HepG2 (cell line): Measurements from ENCODE around the gene FMNL2. TPM values are rescaled to one million over a fixed set of nuclear protein-coding genes. Genes with fewer than 3 reads are reported as not detected.

Source experiments
- ATAC-seq: fragments of 200-7000 bp; cut with Tn5 transposase; 3 replicates; pipeline ENCODE4 v1.9.1; 2020; ENCODE audit warnings: mild to moderate bottlenecking, moderate library complexity
- BruUV-seq: library from RNA; stranded (reverse); fragments of 400-500 nt; replicated peaks from 2 replicates; lab custom pipeline; 2021; lab: Mats Ljungman, UMichigan
- CTCF ChIA-PET: fragments of 300-600 bp; formaldehyde crosslinking; extraction: SDS; loops from one replicate; lab custom pipeline; 2021; ENCODE audit warnings: low total read pairs, inconsistent platforms, low intra/inter-chr PET ratio; lab: Yijun Ruan, JAX
- POLR2A ChIA-PET: fragments of 350-600 bp; sonication (Branson Sonifier 250); formaldehyde crosslinking; loops from one replicate; lab custom pipeline; 2020; ENCODE audit warnings: antibody characterized with exemption, inconsistent platforms; lab: Yijun Ruan, JAX
- DNase-seq: peaks from one replicate; pipeline ENCODE4 v3.0.0-alpha.2; 2015; ENCODE audit warnings: low spot score
- FAIRE-seq: peaks from 3 replicates; lab custom pipeline; 2011; peaks lifted over from hg19 to GRCh38; lab: Jason Lieb, UNC
- H2AFZ ChIP-seq: one replicate; pipeline ENCODE4 v1.6.1; 2011; ENCODE audit warnings: low read length, inconsistent platforms
- H3K27ac ChIP-seq: fragments of 300-600 bp; 3 replicates; pipeline ENCODE4 v1.8.0; 2011; ENCODE audit warnings: mixed run types, mild to moderate bottlenecking, mixed read lengths, low read length, inconsistent platforms; ENCODE audit not compliant: insufficient read depth; ENCODE audit errors: extremely low read length
- H3K27me3 ChIP-seq, 2 experiments: fragments of 200-600 bp in 1 of 2; 2 replicates in 1 of 2; 3 replicates in 1 of 2; pipeline versions ENCODE4 v1.6.0 to v1.8.0; 2011; ENCODE audit warnings: low read length in 2 of 2, mild to moderate bottlenecking in 2 of 2, moderate library complexity in 2 of 2, inconsistent platforms in 1 of 2; ENCODE audit not compliant: insufficient read depth in 2 of 2, control insufficient read depth in 1 of 2
- H3K36me3 ChIP-seq, 2 experiments: fragments of 200-600 bp in 1 of 2; replicated peaks in 1 of 2; 2 replicates in 1 of 2; 3 replicates in 1 of 2; pipeline versions ENCODE4 v1.5.1 to v1.8.0; 2011; ENCODE audit warnings: low read length in 2 of 2, inconsistent platforms in 1 of 2; ENCODE audit not compliant: insufficient read depth in 2 of 2, control insufficient read depth in 1 of 2
- H3K4me1 ChIP-seq: 2 replicates; pipeline ENCODE4 v1.5.1; 2012; ENCODE audit warnings: low read length, inconsistent platforms; ENCODE audit not compliant: insufficient read depth
- H3K4me2 ChIP-seq: 2 replicates; pipeline ENCODE4 v1.6.0; 2011; ENCODE audit warnings: low read depth, low read length, inconsistent platforms
- H3K4me3 ChIP-seq, 3 experiments: fragments of 200-600 bp in 1 of 3; sonication (generic), shearing (Covaris generic) in 1 of 3; replicated peaks in 1 of 3; 2 replicates each; pipeline ENCODE4 v1.5.1; 2011 to 2016; ENCODE audit warnings: low read length in 3 of 3, inconsistent platforms in 2 of 3, low read depth in 2 of 3, mild to moderate bottlenecking in 2 of 3, control low read depth in 1 of 3, mixed read lengths in 1 of 3; ENCODE audit not compliant: insufficient read depth in 1 of 3
- H3K79me2 ChIP-seq: one replicate; pipeline ENCODE4 v1.6.1; 2011; ENCODE audit warnings: low read length, inconsistent platforms; ENCODE audit not compliant: insufficient read depth
- H3K9ac ChIP-seq: 2 replicates; pipeline ENCODE4 v1.6.0; 2011; ENCODE audit warnings: mild to moderate bottlenecking, low read depth, low read length, inconsistent platforms; ENCODE audit not compliant: insufficient read depth
- H3K9me3 ChIP-seq: 2 replicates; pipeline ENCODE4 v1.5.1; 2012; ENCODE audit warnings: mild to moderate bottlenecking, low read length
- H4K20me1 ChIP-seq: 2 replicates; pipeline ENCODE4 v1.6.0; 2011; ENCODE audit warnings: inconsistent platforms, mild to moderate bottlenecking, low read length, moderate library complexity; ENCODE audit not compliant: insufficient read depth
- ARID2 ChIP-seq: sonication (generic); formaldehyde crosslinking; IDR thresholded peaks from 2 replicates; pipeline ENCODE4 v1.8.1; 2022; ENCODE audit warnings: mild to moderate bottlenecking, missing genetic modification reagents, borderline replicate concordance
- KAT2B ChIP-seq: fragments of 150-350 bp; IDR thresholded peaks from 2 replicates; pipeline ENCODE4 v1.6.1; 2014; ENCODE audit warnings: low read depth, low read length, borderline replicate concordance
- ZNF451 ChIP-seq: sonication (generic); formaldehyde crosslinking; IDR thresholded peaks from 2 replicates; pipeline ENCODE4 v1.5.0; 2020; ENCODE audit warnings: mild to moderate bottlenecking, missing genetic modification reagents
- ZNF558 ChIP-seq: sonication (generic); formaldehyde crosslinking; IDR thresholded peaks from 2 replicates; pipeline ENCODE4 v1.9.0; 2022; ENCODE audit warnings: mild to moderate bottlenecking, missing genetic modification reagents, borderline replicate concordance
- ZNF597 ChIP-seq: sonication (generic); formaldehyde crosslinking; IDR thresholded peaks from 2 replicates; pipeline ENCODE4 v1.5.0; 2020; ENCODE audit warnings: missing genetic modification reagents
- ZNF780A ChIP-seq: sonication (generic); formaldehyde crosslinking; IDR thresholded peaks from 2 replicates; pipeline ENCODE4 v1.8.0; 2022; ENCODE audit warnings: mild to moderate bottlenecking, missing genetic modification reagents, moderate library complexity
- WGBS: methylation state at CpG from one replicate; pipeline ENCODE4 v1.1.6; 2017; ENCODE audit warnings: low lambda C conversion rate; 5-methylcytosine and 5-hydroxymethylcytosine counted together
- in situ Hi-C: cut with HindIII; loops from 2 replicates; pipeline ENCODE4 v1.10.0; 2017; ENCODE audit warnings: low pct_unique_long_range_greater_than_20kb; ENCODE audit not compliant: extremely low pct_ligation_motif_present
- intact Hi-C: fragments of 100-400 bp; cut with micrococcal nuclease; formaldehyde crosslinking; loops from one replicate; pipeline ENCODE4 v1.10.0; 2022; ENCODE audit not compliant: unreplicated experiment
- polyA plus RNA-seq, 8 experiments: library from polyadenylated mRNA; depleted of rRNA in 3 of 8; stranded (reverse) in 7 of 8; unstranded in 1 of 8; fragments of >200 nt; fragmentation: Illumina TruSeq in 4 of 8; extraction: Trizol in 4 of 8; gene quantifications; 2 replicates each; pipeline versions ENCODE4 v1.2.1 to v1.2.3, GENCODE V29; 2011 to 2016; ENCODE audit warnings: low read depth in 4 of 8, missing spikeins in 1 of 8, mixed read lengths in 1 of 8; ENCODE audit not compliant: insufficient read depth in 1 of 8
- total RNA-seq, 5 experiments: library from RNA; depleted of rRNA; stranded (reverse); fragments of >200 nt; fragmentation: Illumina TruSeq; extraction: Trizol; gene quantifications; 2 replicates each; pipeline ENCODE4 v1.2.3, GENCODE V29; 2016; ENCODE audit warnings: low read depth in 1 of 5

Gene FMNL2
- total and polyA plus RNA-seq, 2 of the 13 experiments (the other 11 are each of a cell fraction or from before 2014, with no cell fraction given) = 66.5 to 67.7 TPM

GRCh38 chr2:152632736-152633135, 297.8 kb downstream of the FMNL2 start:
- H3K36me3 ChIP-seq = peaks cover 33 to 79% of the 10 kb centered on the region in 2 experiments
- H3K27ac ChIP-seq = no peak overlapping the region
- H4K20me1 ChIP-seq = no peaks in the 10 kb centered on the region
- POLR2A ChIA-PET = no interaction called here
- no peak for FAIRE-seq
- H2AFZ ChIP-seq = no peak overlapping the region
- no peaks in the 10 kb centered on the region for H3K27me3 ChIP-seq
- H3K4me2 ChIP-seq = no peak overlapping the region
- peaks cover 5% of the 10 kb centered on the region; the same call in 1 of the 2 replicates for H3K4me1 ChIP-seq
- H3K79me2 ChIP-seq = no peaks in the 10 kb centered on the region
- in situ Hi-C loops (loop anchor here (10.0 kb wide), 2 partner anchors 298 to 598 kb away; partner anchors contain the start of gene FMNL2), intact Hi-C loops (no loop called here)
- no TSS peak for BruUV-seq
- DNase-seq = no peak
- H3K4me3 ChIP-seq = no peak overlapping the region
- WGBS = 97% methylated on average over 3 of the region's 3 CpGs
- H3K9ac ChIP-seq = no peak overlapping the region
- TF ChIP-seq ZNF597 (CRISPR knock-in tag) (no peak), KAT2B (no peak), ZNF558 (CRISPR knock-in tag) (no peak), ARID2 (CRISPR knock-in tag) (no peak), ZNF451 (CRISPR knock-in tag) (no peak), ZNF780A (CRISPR knock-in tag) (no peak)
- no peaks in the 10 kb centered on the region for H3K9me3 ChIP-seq
- CTCF ChIA-PET = interaction anchor here (1.4 kb wide), 1 partner anchor 443 kb away, joined by 3 read pairs; no protein-coding TSS in a partner anchor
- no peak for ATAC-seq
